MG63 (cell line): Measurements from ENCODE around the gene LIPH. TPM values are rescaled to one million over a fixed set of nuclear protein-coding genes. Genes with fewer than 3 reads are reported as not detected.
"Not testable (repeated sequence)": the region's sequence is repeated elsewhere in the genome, so short reads cannot be mapped to it uniquely, and the experiment has no call there.

Source experiments
- DNase-seq: peaks from one replicate; pipeline ENCODE4 v3.0.0-alpha.2; 2020
- H3K27me3 ChIP-seq: fragments of 250-450 bp; sonication (Bioruptor Pico); 2 replicates; pipeline ENCODE4 v1.5.1; 2020; ENCODE audit warnings: mild to moderate bottlenecking, moderate library complexity
- H3K36me3 ChIP-seq: fragments of 250-450 bp; sonication (Bioruptor Pico); 2 replicates; pipeline ENCODE4 v1.5.1; 2020; ENCODE audit warnings: mild to moderate bottlenecking, moderate library complexity
- H3K4me3 ChIP-seq: fragments of 250-450 bp; sonication (Bioruptor Pico); 2 replicates; pipeline ENCODE4 v1.5.1; 2020; ENCODE audit warnings: mild to moderate bottlenecking, moderate library complexity
- H3K9me3 ChIP-seq: fragments of 250-450 bp; sonication (Bioruptor Pico); 2 replicates; pipeline ENCODE4 v1.5.1; 2020; ENCODE audit warnings: mild to moderate bottlenecking, moderate library complexity
- total RNA-seq: library from RNA; depleted of rRNA; stranded (reverse); fragments of >200 nt; shearing (Covaris generic); gene quantifications from 2 replicates; pipeline ENCODE4 v1.2.3, GENCODE V29; 2014; ENCODE audit warnings: low replicate concordance; rRNA removed

The LIPH gene
- total RNA-seq = not detected in 2 replicates

DNA sequence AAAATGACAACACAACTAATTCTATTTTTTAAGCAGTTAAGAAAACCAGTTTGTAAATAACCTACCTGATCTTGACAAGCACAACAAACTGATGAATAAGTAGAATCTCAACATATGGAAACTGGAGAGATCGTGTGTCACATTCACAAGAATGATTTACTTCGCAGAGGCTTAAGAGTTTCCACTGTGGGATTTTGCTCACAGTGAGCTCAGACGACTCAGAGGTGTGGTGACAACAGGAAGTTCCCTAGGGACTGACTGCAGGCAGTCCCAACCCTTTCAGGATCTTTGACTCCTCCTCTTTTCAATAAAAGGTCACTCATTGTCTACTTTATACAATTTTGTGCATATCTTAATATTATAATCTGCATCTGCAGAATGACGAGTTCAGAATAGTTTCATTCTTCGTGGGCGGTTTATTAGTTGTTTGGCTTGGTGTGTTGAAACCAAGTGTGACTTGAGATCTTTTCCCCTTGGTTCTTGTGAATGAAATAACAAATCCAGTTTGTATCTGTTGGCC lies at the start of gene LIPH:
Gene LIPH, minus strand, starts transcription at position 231 of the 520 bp plus-strand sequence. Its CDS starts 117 bp downstream, at position 114.
- no peaks in the 10 kb centered on the region for H3K36me3 ChIP-seq
- H3K4me3 ChIP-seq = no peak within 1 kb of the TSS
- DNase-seq = no peak
- H3K27me3 ChIP-seq = no peaks in the 10 kb centered on the region
- H3K9me3 ChIP-seq = no peaks in the 10 kb centered on the region

DNA sequence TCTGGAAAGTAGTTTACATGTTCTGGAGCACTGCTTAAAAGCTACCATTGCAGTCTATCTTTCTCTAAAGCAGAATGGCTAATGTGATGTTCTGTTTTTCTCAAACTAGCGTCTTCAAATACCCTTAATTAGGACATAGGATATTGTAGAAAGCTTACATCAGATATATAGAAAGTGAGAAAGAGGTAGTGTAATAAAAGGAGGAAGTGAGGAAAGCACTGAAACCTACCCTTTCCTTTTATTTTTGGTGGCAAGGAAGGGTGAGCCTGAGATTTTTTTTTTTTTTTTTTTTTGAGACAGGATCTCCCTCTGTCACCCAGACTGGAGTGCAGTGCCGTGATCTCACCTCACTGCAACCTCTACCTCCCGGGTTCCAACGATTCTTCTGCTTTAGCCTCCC lies 43.1 kb upstream of the LIPH start:
- H3K27me3 ChIP-seq = no peaks in the 10 kb centered on the region
- no peak overlapping the region for H3K4me3 ChIP-seq
- no peaks in the 10 kb centered on the region for H3K9me3 ChIP-seq
- peaks cover 35% of the 10 kb centered on the region for H3K36me3 ChIP-seq
- no peak for DNase-seq

DNA sequence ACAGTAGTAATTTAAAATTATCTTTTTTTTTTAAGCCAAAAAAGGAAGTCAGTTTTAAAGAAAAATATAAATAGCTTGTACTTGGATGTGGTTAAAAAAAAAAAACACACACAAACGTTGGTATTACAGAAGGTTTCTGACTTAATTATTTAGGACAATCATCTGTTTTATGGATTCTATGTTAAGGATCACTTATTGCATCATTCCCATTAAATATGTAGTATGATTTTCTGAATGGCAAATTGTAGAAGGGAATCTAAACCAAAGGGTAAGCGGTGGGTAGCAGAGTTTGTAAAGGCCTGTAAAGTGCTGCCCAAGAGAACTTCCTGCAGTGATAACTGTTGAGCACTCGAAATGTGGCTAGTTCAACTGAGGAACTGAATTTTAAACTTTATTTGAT lies 41.7 kb upstream of the LIPH start:
- H3K4me3 ChIP-seq = no peak overlapping the region
- H3K36me3 ChIP-seq = peaks cover 27% of the 10 kb centered on the region
- no peaks in the 10 kb centered on the region for H3K27me3 ChIP-seq
- H3K9me3 ChIP-seq = no peaks in the 10 kb centered on the region
- no peak for DNase-seq

DNA sequence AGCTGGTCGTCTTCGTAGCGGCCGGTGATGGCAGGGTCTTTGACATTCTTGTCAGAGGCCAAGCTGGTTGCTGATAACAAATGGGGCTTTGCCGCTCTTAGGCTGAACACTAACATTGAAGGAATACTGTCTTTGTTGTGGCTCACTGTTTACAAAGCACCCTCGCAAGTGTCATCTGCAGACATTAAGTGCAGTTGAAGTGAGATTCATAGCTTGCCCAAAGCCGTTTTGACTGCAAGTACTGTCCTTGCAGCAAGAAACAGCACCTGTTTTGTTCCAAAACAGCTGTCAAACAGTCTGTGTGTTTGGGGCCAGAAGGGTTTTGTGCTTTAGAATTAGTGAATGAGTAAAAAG lies 34.3 kb upstream of the LIPH start:
- DNase-seq = no peak
- peaks cover 7% of the 10 kb centered on the region for H3K36me3 ChIP-seq
- H3K4me3 ChIP-seq = peak overlapping the region; percentile 97
- H3K9me3 ChIP-seq = no peaks in the 10 kb centered on the region
- H3K27me3 ChIP-seq = no peaks in the 10 kb centered on the region

DNA sequence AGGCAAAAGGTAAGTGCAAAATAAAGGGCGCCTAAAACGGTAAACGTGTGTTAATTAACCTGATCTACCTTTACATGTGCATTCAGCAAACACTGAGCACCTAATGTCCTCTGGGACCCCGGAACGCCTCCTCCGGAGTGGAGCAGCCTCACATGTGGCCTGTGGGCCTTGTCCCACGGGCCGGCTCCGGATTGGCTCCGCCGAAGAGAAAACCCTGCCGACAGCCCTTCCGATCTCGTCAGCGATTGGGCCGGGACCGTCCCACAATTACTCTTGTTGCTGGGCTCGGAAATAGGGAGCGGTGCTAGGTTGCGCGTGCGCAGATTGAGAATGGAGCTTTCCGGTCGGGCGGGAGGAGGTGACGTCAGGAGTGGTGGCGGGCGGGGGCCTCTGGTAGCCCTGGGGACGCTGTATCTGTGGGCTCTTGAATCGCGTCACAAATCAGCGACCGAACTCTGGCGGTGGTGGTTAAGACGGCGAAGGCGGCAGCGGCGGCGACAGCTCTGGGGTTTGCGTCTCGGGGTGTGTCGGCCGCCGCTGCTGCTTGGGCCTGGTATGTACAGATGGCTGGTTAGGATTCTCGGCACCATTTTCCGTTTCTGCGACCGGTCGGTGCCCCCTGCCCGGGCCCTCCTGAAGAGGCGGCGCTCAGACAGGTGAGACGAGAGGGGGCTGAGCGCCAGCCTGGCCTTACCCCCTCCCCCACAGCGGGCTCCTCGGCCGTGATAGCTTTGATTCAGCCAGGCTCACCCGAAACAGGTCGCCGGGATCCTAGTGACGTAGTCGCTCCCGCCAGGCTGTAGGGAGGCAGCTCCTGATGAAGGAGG lies 33.7 kb upstream of the LIPH start, which contains the start of gene SENP2:
Gene SENP2, plus strand, starts transcription at position 437 of the 827 bp plus-strand sequence. Its CDS starts 119 bp downstream, at position 556.
- DNase-seq = peak; percentile 99
- peak within 1 kb of the TSS; percentile 97 for H3K4me3 ChIP-seq
- H3K36me3 ChIP-seq = peaks cover 3% of the 10 kb centered on the region
- no peaks in the 10 kb centered on the region for H3K9me3 ChIP-seq
- H3K27me3 ChIP-seq = no peaks in the 10 kb centered on the region

DNA sequence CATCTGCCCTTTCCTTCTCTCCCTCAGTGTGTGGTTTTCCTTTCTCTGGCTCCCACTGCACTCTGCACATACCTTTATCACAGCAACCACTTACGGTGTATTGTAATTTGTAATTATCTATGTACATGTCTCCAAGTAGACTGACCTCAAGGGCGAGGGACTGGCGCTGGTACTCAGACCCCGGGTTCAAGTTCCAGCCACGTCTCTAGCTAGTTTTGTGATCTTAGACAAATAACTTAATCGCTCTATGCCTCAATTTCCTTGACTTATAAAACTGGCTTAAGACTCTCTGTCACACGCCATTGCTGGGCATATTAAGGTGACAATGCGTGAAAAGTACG lies 33.1 kb upstream of the LIPH start:
- Histone ChIP-seq H3K4me3 (peak overlapping the region; percentile 97), H3K36me3 (peaks cover 2% of the 10 kb centered on the region; the same call in 1 of the 2 replicates), H3K9me3 (no peaks in the 10 kb centered on the region), H3K27me3 (no peaks in the 10 kb centered on the region)
- DNase-seq = no peak

DNA sequence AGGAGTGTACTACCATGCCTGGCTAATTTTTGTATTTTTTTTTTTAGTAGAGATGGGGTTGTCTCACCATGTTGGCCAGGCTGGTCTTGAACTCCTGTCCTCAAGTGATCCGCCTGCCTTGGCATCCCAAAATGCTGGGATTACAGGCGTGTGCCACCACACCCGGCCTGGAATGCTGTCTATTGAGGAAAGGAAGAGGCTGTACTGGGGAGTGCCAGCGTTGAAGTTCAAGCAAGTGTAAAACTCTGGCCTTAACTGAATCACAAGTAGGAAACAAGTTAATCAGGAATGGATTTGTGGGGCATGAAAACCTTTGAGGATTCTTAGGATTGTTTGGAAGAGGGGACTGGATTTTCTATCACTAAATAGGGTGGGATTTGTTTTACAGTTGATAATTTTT lies 32.3 kb upstream of the LIPH start:
- peaks cover 2% of the 10 kb centered on the region; the same call in 1 of the 2 replicates for H3K36me3 ChIP-seq
- H3K4me3 ChIP-seq = no peak overlapping the region
- no peaks in the 10 kb centered on the region for H3K9me3 ChIP-seq
- no peak for DNase-seq
- no peaks in the 10 kb centered on the region for H3K27me3 ChIP-seq

DNA sequence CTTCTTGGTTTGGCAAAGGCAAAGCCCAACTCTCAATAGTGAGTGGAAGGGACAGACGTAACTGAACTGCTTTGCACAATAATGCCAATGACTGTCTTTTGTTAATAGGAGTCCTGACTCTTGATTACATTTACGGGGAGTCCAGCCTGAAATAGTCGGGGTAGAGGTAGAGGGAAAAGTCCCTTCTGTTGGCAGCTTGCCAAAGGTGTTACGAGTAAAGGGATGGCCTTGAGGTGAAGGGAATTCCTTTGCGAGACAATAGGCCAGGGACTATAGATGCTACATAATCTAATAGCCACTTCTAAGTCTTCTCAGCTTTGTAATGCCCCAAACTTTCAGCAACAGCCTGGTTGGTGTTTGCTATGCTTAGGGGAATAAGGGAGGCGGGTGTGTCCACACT lies 31.5 kb upstream of the LIPH start:
- H3K9me3 ChIP-seq = no peaks in the 10 kb centered on the region
- no peak overlapping the region for H3K4me3 ChIP-seq
- no peaks in the 10 kb centered on the region for H3K27me3 ChIP-seq
- H3K36me3 ChIP-seq = peaks cover 2% of the 10 kb centered on the region; the same call in 1 of the 2 replicates
- no peak for DNase-seq

DNA sequence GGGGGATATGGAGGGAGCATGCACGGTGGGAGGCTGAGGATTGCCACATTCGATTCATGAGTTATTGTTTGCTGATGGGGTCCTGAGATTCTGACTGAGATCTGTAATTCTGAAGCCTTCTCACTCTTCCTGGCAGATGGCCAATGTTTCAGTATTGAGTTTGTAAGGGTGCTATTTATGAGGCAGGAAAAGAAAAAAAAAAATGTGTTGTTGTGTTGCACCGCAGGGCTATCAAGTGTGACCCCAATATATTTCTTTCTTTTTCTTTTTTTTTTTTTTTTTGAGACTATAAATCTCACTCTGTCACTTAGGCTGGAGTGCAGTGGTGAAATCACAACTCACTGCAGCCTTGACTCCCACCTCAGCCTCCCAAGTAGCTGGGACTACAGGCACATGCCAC lies 30.5 kb upstream of the LIPH start:
- H3K4me3 ChIP-seq = no peak overlapping the region
- H3K27me3 ChIP-seq = no peaks in the 10 kb centered on the region
- DNase-seq = no peak
- no peaks in the 10 kb centered on the region for H3K9me3 ChIP-seq
- peaks cover 2% of the 10 kb centered on the region; the same call in 1 of the 2 replicates for H3K36me3 ChIP-seq

DNA sequence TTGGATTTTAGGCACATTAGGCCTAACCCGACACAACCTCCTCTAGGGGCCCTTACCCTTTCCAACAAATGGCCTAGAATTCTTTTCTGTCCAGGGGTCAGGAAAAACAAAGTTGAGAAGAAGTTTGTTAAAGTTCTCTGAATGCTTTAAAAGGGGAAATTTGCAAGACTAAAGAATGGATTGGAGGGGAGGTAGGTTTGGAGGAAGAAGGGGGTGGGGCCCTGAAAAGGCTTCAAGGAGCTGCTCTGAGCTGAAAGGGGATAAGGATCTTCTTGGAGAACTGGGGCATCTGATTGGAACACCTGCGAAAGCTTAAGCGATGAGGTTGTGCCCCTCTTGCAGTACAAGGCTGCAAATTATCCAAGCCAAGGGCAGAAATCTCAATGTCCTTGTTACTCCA lies 29.8 kb upstream of the LIPH start:
- H3K9me3 ChIP-seq = no peaks in the 10 kb centered on the region
- no peak for DNase-seq
- H3K36me3 ChIP-seq = peaks cover 2% of the 10 kb centered on the region; the same call in 1 of the 2 replicates
- no peaks in the 10 kb centered on the region for H3K27me3 ChIP-seq
- no peak overlapping the region for H3K4me3 ChIP-seq

DNA sequence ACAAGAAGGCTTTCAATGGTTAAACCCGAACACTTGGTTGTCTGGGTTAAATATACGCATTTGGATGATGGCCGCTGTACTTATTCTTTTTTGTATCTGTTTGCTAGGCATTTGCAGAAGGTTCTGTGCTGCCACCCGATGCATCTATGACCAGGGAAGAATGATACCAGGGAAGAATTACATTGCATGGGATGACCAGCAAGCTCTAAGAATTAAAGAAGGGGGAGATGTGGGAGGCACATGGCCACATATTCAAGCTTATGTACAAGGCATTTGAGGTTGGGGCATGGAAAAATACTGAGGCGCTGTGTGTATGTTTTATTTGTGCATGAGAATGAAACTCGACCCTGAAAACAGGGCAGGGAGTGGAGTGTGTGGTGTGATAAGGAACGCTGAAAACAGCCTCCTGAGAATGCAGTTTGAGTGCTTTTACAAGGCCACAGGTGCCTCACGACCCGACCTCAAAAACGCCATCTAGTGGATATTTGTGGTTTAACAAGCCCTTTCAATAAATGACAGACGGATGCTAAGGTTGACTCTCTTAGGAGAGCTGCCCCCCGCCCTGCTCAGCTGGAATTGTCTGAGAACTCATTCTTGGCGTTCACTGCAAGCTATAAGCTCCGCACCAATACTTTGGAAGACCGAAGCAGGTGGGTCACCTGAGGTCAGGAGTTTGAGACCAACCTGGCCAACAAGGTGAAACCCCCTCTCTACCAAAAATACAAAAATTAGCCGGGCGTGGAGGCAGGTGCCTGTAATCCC lies 22.9 kb upstream of the LIPH start:
- not testable (repeated sequence) for DNase-seq
- H3K9me3 ChIP-seq = peaks cover 13% of the 10 kb centered on the region

DNA sequence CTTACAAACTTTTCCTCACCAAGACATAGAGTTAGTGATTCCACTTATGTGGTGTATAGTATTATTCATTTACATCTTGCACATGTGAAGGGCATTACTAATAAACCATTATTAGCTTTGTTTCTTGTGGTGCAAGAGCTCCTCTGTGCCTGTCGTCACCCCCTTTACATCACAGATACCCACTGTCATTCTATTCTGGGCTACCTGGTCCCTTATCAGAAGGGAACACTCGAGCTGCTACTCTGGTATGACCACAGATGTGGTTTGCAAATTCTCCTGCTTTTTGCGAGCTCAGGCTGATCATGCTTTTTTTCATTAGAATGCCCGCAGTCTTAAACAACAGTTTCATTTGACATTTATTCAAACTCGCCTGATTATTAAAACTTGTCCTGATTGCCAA lies 19.8 kb upstream of the LIPH start:
- no peak overlapping the region for H3K4me3 ChIP-seq
- no peaks in the 10 kb centered on the region for H3K27me3 ChIP-seq
- DNase-seq = no peak
- peaks cover 13% of the 10 kb centered on the region for H3K9me3 ChIP-seq
- H3K36me3 ChIP-seq = no peaks in the 10 kb centered on the region

More for the DNA sequence above, 22.9 kb upstream of the LIPH start:
- not testable (repeated sequence) for H3K36me3 ChIP-seq, H3K27me3 ChIP-seq, H3K4me3 ChIP-seq

DNA sequence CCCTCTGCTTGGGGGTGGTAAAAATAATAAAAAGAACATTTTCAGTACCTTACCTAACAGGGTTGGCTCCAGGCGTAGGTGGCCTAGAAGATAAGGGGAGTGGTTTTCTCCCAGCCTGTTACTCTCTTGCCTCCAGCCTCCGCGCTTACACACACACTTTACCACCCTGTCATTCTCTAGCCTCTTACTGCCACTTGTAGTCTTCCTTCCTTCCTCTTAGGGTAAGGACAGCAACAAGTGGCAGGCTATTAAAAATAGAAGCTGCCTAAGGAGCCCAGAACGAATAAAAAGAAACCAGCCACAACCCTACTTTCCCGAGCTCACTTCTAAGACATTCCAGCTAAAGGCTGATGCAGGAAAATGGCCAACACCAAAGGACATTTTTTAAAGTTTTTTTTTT lies 9.6 kb upstream of the LIPH start:
- no peak for DNase-seq
- no peaks in the 10 kb centered on the region for H3K9me3 ChIP-seq
- H3K27me3 ChIP-seq = peaks cover 6% of the 10 kb centered on the region; the same call in 1 of the 2 replicates
- no peak overlapping the region for H3K4me3 ChIP-seq
- no peaks in the 10 kb centered on the region for H3K36me3 ChIP-seq

DNA sequence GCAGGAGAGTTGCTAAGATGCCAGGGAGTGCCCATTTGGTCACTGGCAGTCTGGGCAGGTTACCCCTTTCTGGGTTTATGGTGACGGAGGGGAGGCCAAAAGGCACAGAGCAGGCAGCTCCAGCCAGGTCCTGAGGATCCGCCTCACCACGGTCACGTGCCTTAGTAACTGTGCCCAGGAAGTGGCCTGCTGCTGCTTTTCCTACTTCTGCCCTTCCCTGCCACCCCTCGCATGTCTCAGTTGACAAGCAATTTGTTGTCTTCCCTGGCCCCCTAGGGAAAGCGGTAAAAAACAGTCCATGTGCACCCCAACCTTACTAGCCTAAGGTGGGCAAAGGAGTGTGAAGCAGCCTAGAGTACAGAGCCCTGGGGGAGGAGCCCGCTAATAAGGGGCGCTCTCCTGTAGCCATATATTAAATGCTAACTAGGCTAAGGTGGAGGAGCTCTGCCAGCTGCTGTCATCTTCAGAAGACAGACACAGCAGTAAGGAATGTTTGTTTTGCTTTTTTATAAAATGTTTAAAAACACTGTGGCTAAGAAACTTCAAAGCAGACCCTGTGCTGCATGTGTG lies 9.1 kb upstream of the LIPH start:
- DNase-seq = no peak
- Histone ChIP-seq H3K9me3 (no peaks in the 10 kb centered on the region), H3K4me3 (no peak overlapping the region), H3K36me3 (no peaks in the 10 kb centered on the region), H3K27me3 (peaks cover 6% of the 10 kb centered on the region; the same call in 1 of the 2 replicates)

DNA sequence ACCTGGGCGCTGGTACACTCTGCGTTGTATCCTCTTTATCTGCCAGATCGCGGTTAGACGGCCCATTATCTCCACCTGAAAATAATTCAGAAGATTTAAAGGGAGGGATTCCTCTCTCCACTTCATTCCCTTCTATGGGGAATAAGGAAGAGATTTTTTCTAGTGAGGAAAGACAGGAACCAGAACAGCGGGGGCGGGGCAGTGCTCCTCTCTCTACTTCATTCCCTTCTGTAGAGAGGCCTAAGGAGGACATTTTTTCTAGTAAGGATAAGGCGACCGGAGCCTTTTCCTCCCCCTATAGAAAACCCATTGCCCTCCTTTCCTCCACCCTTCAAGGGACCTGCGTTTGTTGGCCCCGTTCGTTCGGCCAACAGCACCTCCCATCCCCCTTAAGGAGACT lies 8.3 kb upstream of the LIPH start:
- Histone ChIP-seq H3K36me3 (no peaks in the 10 kb centered on the region), H3K27me3 (peaks cover 6% of the 10 kb centered on the region; the same call in 1 of the 2 replicates)

DNA sequence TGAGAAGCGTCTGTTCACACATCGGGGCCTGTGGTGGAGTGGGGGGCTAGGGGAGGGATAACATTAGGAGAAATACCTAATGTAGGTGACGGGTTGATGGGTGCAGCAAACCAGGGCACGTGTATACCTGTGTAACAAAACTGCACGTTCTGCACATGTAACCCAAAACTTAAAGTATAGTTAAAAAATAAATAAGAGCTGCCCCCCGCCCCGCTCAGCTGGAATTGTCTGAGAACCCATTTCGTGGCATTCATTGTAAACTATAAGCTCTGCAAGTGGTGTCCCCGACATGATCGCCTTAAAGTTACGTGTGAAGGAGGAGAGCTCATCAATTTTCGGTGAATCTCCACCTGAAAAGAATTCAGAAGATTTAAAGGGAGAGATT lies 7.3 kb upstream of the LIPH start:
- H3K36me3 ChIP-seq = no peaks in the 10 kb centered on the region
- no peaks in the 10 kb centered on the region for H3K9me3 ChIP-seq
- no peak overlapping the region for H3K4me3 ChIP-seq
- no peak for DNase-seq
- H3K27me3 ChIP-seq = peaks cover 6% of the 10 kb centered on the region; the same call in 1 of the 2 replicates

More for the DNA sequence above, 8.3 kb upstream of the LIPH start:
- no peaks in the 10 kb centered on the region for H3K9me3 ChIP-seq
- DNase-seq = no peak
- H3K4me3 ChIP-seq = no peak overlapping the region

DNA sequence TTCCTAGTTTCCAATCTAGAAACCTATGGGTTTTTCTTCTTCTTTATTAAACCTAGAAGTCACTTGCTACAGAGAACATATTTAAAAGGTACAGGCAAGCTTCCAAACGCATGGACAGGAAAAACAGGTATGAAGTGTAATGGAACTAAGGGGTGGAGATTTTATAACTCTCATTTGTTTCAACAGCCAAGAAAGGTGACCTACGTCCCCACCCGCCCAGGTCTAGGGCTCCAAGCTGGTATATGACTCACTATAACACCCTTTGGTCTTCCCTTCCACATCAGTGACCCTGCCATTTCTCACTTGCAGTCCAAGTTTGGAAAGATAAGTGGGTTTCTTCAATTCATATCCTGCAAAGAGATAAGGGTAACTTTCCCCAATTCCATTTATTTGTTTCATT lies 6.0 kb upstream of the LIPH start:
- Histone ChIP-seq H3K9me3 (no peaks in the 10 kb centered on the region), H3K27me3 (peaks cover 6% of the 10 kb centered on the region; the same call in 1 of the 2 replicates), H3K4me3 (no peak overlapping the region), H3K36me3 (no peaks in the 10 kb centered on the region)
- DNase-seq = no peak
